Stomach (tissue), 4 donors: ENCODE measurements around the gene PARVB.

Experiments
- CTCF ChIP-seq, 7 experiments: fragments of 450-650 bp in 4 of 7; fragments of 200-600 bp in 3 of 7; sonication (generic) in 3 of 7; IDR thresholded peaks; one replicate each; pipeline ENCODE4 v1.5.1; 2016 to 2019; ENCODE audit warnings: antibody characterized with exemption in 7 of 7, control low read depth in 2 of 7, mild to moderate bottlenecking in 1 of 7
- EP300 ChIP-seq: sonication (generic); formaldehyde crosslinking; IDR thresholded peaks from one replicate; pipeline ENCODE4 v1.6.1; 2017; ENCODE audit warnings: antibody characterized with exemption
- POLR2A ChIP-seq, 4 donors: fragments of 450-650 bp; IDR thresholded peaks; one replicate each; pipeline ENCODE4 v1.6.1; 2016; ENCODE audit warnings: antibody characterized with exemption in 4 of 4, control low read depth in 2 of 4, mild to moderate bottlenecking in 1 of 4, moderate library complexity in 1 of 4
- POLR2AphosphoS5 ChIP-seq, 3 donors: sonication (generic); formaldehyde crosslinking; IDR thresholded peaks; one replicate each; pipeline ENCODE4 v1.6.1; 2016; ENCODE audit warnings: antibody characterized with exemption in 3 of 3

GRCh38 chr22:44075670-44076069, 51.6 kb downstream of the PARVB start:
- TF ChIP-seq CTCF (IDR thresholded peaks at IDR 0.05), result no peak
- TF ChIP-seq POLR2A (IDR thresholded peaks at IDR 0.05), result no peak
- no peak for TF ChIP-seq EP300
- TF ChIP-seq POLR2AphosphoS5 (IDR thresholded peaks at IDR 0.05), result no peak
